ENCODE data around the gene VMAC. TPM values are rescaled to one million over a fixed set of nuclear protein-coding genes. Genes with fewer than 3 reads are reported as not detected.

VMAC gene
- total RNA-seq, 2 experiments from 2014 or later: 23.4 to 25.3 TPM

- no peaks in the 10 kb centered on the region for H3K9me3 Mint-ChIP-seq
- Histone ChIP-seq H3K27ac (ENCODE audit: low read depth in 1 of 2, low read length in 2 of 2) (no peak overlapping the region), H3K4me3 (ENCODE audit: low read length) (no peak overlapping the region), H3K9me3 (ENCODE audit: control insufficient read depth in 1 of 2, insufficient read depth in 1 of 2, low read length in 2 of 2) (no peaks in the 10 kb centered on the region), H3K27me3 (ENCODE audit: control insufficient read depth in 1 of 2, insufficient read depth in 2 of 2, low read length in 2 of 2) (no peaks in the 10 kb centered on the region), H3K36me3 (ENCODE audit: insufficient read depth, low read length) (peaks cover 98% of the 10 kb centered on the region), H3K4me1 (ENCODE audit: insufficient read depth, low read length) (no peaks in the 10 kb centered on the region)
- H3K4me1 Mint-ChIP-seq (ENCODE audit: low read depth): no peaks in the 10 kb centered on the region
- POLR2A ChIA-PET: no interaction called here
- H3K27ac Mint-ChIP-seq: no peak overlapping the region
- ATAC-seq (ENCODE audit: poor library complexity) (no peak), DNase-seq (no peak)
- CTCF ChIA-PET: no interaction called here
- intact Hi-C loops (cut with DNase I, micrococcal nuclease): no loop called here
- TF ChIP-seq CTCF (IDR thresholded peaks at IDR 0.05): no peak
- no peak overlapping the region for H3K4me3 Mint-ChIP-seq
- peaks cover 85% of the 10 kb centered on the region for H3K36me3 Mint-ChIP-seq (ENCODE audit: low read depth)
- H3K27me3 Mint-ChIP-seq: no peaks in the 10 kb centered on the region
Measured at GRCh38 chr19:5929179-5929578, 24.5 kb downstream of the VMAC start.

- DNase-seq: no peak
- Histone ChIP-seq H3K9me3 (ENCODE audit: control insufficient read depth in 1 of 2, insufficient read depth in 1 of 2, low read length in 2 of 2) (no peaks in the 10 kb centered on the region), H3K27ac (ENCODE audit: low read depth in 1 of 2, low read length in 2 of 2) (no peak overlapping the region), H3K4me1 (ENCODE audit: insufficient read depth, low read length) (no peaks in the 10 kb centered on the region), H3K27me3 (ENCODE audit: control insufficient read depth in 1 of 2, insufficient read depth in 2 of 2, low read length in 2 of 2) (no peaks in the 10 kb centered on the region), H3K4me3 (ENCODE audit: low read length) (no peak overlapping the region), H3K36me3 (ENCODE audit: insufficient read depth, low read length) (peaks cover 95% of the 10 kb centered on the region)
- POLR2A ChIA-PET: no interaction called here
- CTCF ChIA-PET: no interaction called here
- peaks cover 85% of the 10 kb centered on the region for H3K36me3 Mint-ChIP-seq (ENCODE audit: low read depth)
- ATAC-seq (ENCODE audit: poor library complexity): no peak
- no peaks in the 10 kb centered on the region for H3K4me1 Mint-ChIP-seq (ENCODE audit: low read depth)
- H3K27ac Mint-ChIP-seq: no peak overlapping the region
- no peaks in the 10 kb centered on the region for H3K9me3 Mint-ChIP-seq
- H3K4me3 Mint-ChIP-seq: no peak overlapping the region
- intact Hi-C loops (cut with DNase I, micrococcal nuclease): no loop called here
- no peak for TF ChIP-seq CTCF (IDR thresholded peaks at IDR 0.05)
- H3K27me3 Mint-ChIP-seq: no peaks in the 10 kb centered on the region
Measured at GRCh38 chr19:5929625-5930024, 25.0 kb downstream of the VMAC start.

GRCh38 chr19:5931251-5931650, 26.6 kb downstream of the VMAC start:
- Histone ChIP-seq H3K27ac (ENCODE audit: low read depth in 1 of 2, low read length in 2 of 2) (no peak overlapping the region), H3K4me1 (ENCODE audit: insufficient read depth, low read length) (no peaks in the 10 kb centered on the region), H3K36me3 (ENCODE audit: insufficient read depth, low read length) (peaks cover 94% of the 10 kb centered on the region), H3K4me3 (ENCODE audit: low read length) (no peak overlapping the region), H3K27me3 (ENCODE audit: control insufficient read depth in 1 of 2, insufficient read depth in 2 of 2, low read length in 2 of 2) (no peaks in the 10 kb centered on the region), H3K9me3 (ENCODE audit: control insufficient read depth in 1 of 2, insufficient read depth in 1 of 2, low read length in 2 of 2) (no peaks in the 10 kb centered on the region)
- no peak overlapping the region for H3K27ac Mint-ChIP-seq
- intact Hi-C loops (cut with DNase I, micrococcal nuclease): no loop called here
- DNase-seq (no peak), ATAC-seq (ENCODE audit: poor library complexity) (no peak)
- no peak overlapping the region for H3K4me3 Mint-ChIP-seq
- POLR2A ChIA-PET: no interaction called here
- no peak for TF ChIP-seq CTCF (IDR thresholded peaks at IDR 0.05)
- no peaks in the 10 kb centered on the region for H3K27me3 Mint-ChIP-seq
- peaks cover 87% of the 10 kb centered on the region for H3K36me3 Mint-ChIP-seq (ENCODE audit: low read depth)
- no peaks in the 10 kb centered on the region for H3K9me3 Mint-ChIP-seq
- no peaks in the 10 kb centered on the region for H3K4me1 Mint-ChIP-seq (ENCODE audit: low read depth)
- CTCF ChIA-PET: no interaction called here

Measured in CD4-positive, alpha-beta T cell (primary cell).